ENCODE measurements around the gene SERPINA5.

Gene SERPINA5

DNA sequence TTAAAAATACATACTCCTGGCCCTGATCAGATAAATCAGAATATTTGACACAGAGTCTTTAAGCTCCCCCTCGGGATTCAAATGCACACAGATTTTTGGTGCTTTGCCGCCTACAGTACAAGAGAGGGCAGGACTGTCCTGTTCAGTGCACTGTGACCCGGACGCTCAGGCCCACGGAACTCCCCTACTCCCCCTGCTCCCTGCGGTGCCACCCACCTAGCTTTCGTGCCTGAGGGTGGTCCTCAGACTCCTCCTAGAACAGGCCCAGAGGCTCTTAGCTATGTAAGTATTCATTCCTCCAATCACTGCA is 17.2 kb downstream of the SERPINA5 start:
- TF ChIP-seq, protein P1, sequence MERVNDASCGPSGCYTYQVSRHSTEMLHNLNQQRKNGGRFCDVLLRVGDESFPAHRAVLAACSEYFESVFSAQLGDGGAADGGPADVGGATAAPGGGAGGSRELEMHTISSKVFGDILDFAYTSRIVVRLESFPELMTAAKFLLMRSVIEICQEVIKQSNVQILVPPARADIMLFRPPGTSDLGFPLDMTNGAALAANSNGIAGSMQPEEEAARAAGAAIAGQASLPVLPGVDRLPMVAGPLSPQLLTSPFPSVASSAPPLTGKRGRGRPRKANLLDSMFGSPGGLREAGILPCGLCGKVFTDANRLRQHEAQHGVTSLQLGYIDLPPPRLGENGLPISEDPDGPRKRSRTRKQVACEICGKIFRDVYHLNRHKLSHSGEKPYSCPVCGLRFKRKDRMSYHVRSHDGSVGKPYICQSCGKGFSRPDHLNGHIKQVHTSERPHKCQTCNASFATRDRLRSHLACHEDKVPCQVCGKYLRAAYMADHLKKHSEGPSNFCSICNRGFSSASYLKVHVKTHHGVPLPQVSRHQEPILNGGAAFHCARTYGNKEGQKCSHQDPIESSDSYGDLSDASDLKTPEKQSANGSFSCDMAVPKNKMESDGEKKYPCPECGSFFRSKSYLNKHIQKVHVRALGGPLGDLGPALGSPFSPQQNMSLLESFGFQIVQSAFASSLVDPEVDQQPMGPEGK (CRISPR knock-in tag; IDR thresholded peaks at IDR 0.05; ENCODE audit: borderline replicate concordance) = no peak
- TF ChIP-seq RARB (CRISPR knock-in tag; IDR thresholded peaks at IDR 0.05) (no peak), CSDC2 (CRISPR knock-in tag; IDR thresholded peaks at IDR 0.05) (no peak), GLIS3 (CRISPR knock-in tag; IDR thresholded peaks at IDR 0.05) (no peak), ARNTL (CRISPR knock-in tag; IDR thresholded peaks at IDR 0.05; ENCODE audit: borderline replicate concordance, low read depth) (no peak), PPARA (CRISPR knock-in tag; IDR thresholded peaks at IDR 0.05; ENCODE audit: borderline replicate concordance) (no peak), ZNF70 (CRISPR knock-in tag; IDR thresholded peaks at IDR 0.05) (no peak), ZNF565 (CRISPR knock-in tag; conservative IDR thresholded peaks at IDR 0.05; ENCODE audit: low read depth) (no peak), TOX (CRISPR knock-in tag; IDR thresholded peaks at IDR 0.05; ENCODE audit: borderline replicate concordance) (no peak), ESRRG (CRISPR knock-in tag; IDR thresholded peaks at IDR 0.05) (no peak), OSR1 (CRISPR knock-in tag; IDR thresholded peaks at IDR 0.05) (no peak), ISL1 (CRISPR knock-in tag; IDR thresholded peaks at IDR 0.05) (no peak), TCF4 (CRISPR knock-in tag; IDR thresholded peaks at IDR 0.05; ENCODE audit: borderline replicate concordance) (no peak), ZFP3 (CRISPR knock-in tag; IDR thresholded peaks at IDR 0.05) (no peak), ZFP30 (CRISPR knock-in tag; IDR thresholded peaks at IDR 0.05) (no peak)
- TF ChIP-seq, protein P2, sequence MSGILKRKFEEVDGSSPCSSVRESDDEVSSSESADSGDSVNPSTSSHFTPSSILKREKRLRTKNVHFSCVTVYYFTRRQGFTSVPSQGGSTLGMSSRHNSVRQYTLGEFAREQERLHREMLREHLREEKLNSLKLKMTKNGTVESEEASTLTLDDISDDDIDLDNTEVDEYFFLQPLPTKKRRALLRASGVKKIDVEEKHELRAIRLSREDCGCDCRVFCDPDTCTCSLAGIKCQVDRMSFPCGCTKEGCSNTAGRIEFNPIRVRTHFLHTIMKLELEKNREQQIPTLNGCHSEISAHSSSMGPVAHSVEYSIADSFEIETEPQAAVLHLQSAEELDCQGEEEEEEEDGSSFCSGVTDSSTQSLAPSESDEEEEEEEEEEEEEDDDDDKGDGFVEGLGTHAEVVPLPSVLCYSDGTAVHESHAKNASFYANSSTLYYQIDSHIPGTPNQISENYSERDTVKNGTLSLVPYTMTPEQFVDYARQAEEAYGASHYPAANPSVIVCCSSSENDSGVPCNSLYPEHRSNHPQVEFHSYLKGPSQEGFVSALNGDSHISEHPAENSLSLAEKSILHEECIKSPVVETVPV (CRISPR knock-in tag; IDR thresholded peaks at IDR 0.05) = no peak
- TF ChIP-seq, protein P3, sequence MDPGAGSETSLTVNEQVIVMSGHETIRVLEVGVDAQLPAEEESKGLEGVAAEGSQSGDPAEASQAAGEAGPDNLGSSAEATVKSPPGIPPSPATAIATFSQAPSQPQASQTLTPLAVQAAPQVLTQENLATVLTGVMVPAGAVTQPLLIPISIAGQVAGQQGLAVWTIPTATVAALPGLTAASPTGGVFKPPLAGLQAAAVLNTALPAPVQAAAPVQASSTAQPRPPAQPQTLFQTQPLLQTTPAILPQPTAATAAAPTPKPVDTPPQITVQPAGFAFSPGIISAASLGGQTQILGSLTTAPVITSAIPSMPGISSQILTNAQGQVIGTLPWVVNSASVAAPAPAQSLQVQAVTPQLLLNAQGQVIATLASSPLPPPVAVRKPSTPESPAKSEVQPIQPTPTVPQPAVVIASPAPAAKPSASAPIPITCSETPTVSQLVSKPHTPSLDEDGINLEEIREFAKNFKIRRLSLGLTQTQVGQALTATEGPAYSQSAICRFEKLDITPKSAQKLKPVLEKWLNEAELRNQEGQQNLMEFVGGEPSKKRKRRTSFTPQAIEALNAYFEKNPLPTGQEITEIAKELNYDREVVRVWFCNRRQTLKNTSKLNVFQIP (CRISPR knock-in tag; IDR thresholded peaks at IDR 0.05; ENCODE audit: borderline replicate concordance, low read depth) = no peak
- TF ChIP-seq, protein P4, sequence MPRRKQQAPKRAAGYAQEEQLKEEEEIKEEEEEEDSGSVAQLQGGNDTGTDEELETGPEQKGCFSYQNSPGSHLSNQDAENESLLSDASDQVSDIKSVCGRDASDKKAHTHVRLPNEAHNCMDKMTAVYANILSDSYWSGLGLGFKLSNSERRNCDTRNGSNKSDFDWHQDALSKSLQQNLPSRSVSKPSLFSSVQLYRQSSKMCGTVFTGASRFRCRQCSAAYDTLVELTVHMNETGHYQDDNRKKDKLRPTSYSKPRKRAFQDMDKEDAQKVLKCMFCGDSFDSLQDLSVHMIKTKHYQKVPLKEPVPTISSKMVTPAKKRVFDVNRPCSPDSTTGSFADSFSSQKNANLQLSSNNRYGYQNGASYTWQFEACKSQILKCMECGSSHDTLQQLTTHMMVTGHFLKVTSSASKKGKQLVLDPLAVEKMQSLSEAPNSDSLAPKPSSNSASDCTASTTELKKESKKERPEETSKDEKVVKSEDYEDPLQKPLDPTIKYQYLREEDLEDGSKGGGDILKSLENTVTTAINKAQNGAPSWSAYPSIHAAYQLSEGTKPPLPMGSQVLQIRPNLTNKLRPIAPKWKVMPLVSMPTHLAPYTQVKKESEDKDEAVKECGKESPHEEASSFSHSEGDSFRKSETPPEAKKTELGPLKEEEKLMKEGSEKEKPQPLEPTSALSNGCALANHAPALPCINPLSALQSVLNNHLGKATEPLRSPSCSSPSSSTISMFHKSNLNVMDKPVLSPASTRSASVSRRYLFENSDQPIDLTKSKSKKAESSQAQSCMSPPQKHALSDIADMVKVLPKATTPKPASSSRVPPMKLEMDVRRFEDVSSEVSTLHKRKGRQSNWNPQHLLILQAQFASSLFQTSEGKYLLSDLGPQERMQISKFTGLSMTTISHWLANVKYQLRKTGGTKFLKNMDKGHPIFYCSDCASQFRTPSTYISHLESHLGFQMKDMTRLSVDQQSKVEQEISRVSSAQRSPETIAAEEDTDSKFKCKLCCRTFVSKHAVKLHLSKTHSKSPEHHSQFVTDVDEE (CRISPR knock-in tag; IDR thresholded peaks at IDR 0.05) = no peak
- no peak for ATAC-seq

DNA sequence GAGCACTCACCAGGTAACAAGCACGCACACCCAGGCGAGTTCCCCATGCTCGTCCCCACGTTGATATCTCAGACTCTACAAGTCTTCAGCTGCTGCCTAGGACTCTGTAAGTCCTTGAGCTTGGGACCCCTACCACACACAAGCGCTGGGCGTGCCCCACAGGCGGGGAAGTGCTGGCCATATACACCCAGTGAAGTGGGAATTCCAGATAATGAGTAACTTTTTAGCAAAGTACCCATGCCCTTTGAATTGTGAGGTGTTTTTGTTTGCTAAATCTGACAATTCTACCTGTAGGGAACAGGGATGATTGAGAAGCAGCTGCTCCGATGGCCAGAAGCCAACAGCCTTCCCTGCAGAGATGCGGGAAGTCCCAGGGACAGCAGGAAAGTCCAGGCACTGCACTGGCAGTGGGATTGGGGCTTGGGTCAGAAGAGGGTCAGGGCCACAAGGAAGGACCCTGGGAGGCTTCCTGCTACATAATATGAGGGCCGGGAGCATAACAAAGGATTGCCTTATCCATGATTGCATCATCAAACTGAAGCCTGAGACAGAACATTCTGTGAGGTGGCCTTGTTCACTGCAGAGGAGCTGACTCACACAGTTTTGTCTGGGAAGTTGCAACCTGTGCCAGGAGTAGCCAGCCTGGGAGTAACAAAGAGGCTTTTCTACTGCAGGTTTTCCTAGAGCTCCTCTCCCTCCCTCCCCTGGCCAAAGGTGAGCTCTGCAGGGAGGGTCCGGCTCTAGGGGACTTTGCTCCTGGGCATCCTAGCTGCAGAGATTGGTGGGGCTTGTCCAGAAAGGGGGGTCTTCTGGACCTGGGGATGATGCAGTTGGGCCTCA is 17.8 kb downstream of the SERPINA5 start:
- ATAC-seq = peak; percentile 76

DNA sequence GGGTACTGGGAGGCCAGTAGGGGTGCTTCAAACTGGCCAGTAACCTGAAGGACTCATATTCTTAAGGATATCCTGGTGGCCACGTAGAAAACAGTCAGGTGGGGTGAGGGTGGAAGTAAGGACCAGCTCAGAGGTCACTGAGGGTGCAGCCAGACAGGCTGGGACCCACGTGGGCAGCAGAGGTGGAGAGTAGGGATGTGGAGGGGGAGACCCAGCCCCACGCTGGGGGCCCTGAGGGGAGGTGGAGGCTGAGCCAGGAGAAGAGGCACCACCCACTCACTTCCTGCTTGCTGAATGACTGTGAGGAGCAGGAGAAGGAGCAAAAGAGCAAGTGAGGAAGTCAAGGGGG is 18.4 kb downstream of the SERPINA5 start:
- no peak for ATAC-seq

More for the DNA sequence above, 17.8 kb downstream of the SERPINA5 start:
- TF ChIP-seq ZC3H10 (CRISPR knock-in tag; IDR thresholded peaks at IDR 0.05) (no peak), ZFP3 (CRISPR knock-in tag; IDR thresholded peaks at IDR 0.05) (peak; percentile 65)

DNA sequence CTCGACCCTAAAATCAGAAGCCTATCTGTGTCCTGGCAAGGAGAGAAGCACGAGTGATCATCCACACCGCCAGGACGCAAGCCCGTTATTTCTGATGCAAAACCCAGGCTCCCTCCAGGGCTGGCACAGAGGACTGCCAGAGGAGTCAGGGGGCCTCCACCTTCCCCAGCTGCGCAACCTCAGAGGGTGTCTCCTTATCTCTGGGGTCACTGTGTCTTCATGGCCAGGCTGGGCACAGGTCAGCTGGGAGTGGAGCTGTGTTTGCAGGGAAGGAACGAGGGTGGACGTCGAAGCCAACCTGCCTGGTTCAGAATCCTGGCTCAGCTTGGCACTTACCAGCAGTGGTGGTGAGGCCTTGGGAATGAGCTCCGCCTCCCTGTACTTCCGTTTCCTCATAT is 18.9 kb downstream of the SERPINA5 start:
- no peak for TF ChIP-seq PPARA (CRISPR knock-in tag; IDR thresholded peaks at IDR 0.05; ENCODE audit: borderline replicate concordance)
- no peak for TF ChIP-seq RARB (CRISPR knock-in tag; IDR thresholded peaks at IDR 0.05)
- no peak for TF ChIP-seq TCF4 (CRISPR knock-in tag; IDR thresholded peaks at IDR 0.05; ENCODE audit: borderline replicate concordance)
- no peak for TF ChIP-seq CSDC2 (CRISPR knock-in tag; IDR thresholded peaks at IDR 0.05)
- TF ChIP-seq ZNF8 (CRISPR knock-in tag; IDR thresholded peaks at IDR 0.05) = no peak
- TF ChIP-seq, protein P3 (CRISPR knock-in tag; IDR thresholded peaks at IDR 0.05; ENCODE audit: borderline replicate concordance, low read depth) = no peak

More for the DNA sequence above, 18.4 kb downstream of the SERPINA5 start:
- no peak for TF ChIP-seq ARNTL (CRISPR knock-in tag; IDR thresholded peaks at IDR 0.05; ENCODE audit: borderline replicate concordance, low read depth)
- no peak for TF ChIP-seq GLIS3 (CRISPR knock-in tag; IDR thresholded peaks at IDR 0.05)
- no peak for TF ChIP-seq ZNF8 (CRISPR knock-in tag; IDR thresholded peaks at IDR 0.05)
- TF ChIP-seq RARB (CRISPR knock-in tag; IDR thresholded peaks at IDR 0.05) = no peak

More for the DNA sequence above, 18.9 kb downstream of the SERPINA5 start:
- ATAC-seq = no peak
